ENCODE measurements around the gene STK10.

STK10 gene

DNA sequence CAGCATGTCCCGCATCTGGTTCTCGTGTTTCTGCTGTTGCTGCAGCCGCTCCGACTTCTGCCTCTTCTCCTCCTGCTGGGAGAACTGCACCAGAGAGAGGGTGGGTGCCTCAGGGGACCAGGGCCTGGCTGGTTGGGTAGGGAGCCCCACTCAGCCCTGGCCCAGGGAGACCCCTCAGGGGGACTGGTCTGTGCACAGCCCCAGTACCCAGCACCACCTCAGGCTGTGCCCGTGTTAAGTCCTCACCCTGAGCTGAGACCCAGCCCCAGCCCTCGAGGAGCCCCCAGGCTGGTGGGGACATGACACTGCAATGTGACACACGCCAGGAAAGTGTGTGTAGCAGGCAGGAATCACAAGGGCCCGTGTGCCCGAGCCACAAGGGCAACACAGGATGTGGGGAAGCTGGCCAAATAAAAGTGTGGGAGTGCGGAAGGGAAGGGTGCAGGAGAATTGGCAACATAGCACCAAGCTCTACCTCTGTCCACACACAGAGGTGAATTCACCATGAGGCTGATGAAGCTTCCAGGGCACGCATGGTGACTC is 133.3 kb downstream of the STK10 start:
- DNase-seq (ENCODE audit: low spot score): no peak

DNA sequence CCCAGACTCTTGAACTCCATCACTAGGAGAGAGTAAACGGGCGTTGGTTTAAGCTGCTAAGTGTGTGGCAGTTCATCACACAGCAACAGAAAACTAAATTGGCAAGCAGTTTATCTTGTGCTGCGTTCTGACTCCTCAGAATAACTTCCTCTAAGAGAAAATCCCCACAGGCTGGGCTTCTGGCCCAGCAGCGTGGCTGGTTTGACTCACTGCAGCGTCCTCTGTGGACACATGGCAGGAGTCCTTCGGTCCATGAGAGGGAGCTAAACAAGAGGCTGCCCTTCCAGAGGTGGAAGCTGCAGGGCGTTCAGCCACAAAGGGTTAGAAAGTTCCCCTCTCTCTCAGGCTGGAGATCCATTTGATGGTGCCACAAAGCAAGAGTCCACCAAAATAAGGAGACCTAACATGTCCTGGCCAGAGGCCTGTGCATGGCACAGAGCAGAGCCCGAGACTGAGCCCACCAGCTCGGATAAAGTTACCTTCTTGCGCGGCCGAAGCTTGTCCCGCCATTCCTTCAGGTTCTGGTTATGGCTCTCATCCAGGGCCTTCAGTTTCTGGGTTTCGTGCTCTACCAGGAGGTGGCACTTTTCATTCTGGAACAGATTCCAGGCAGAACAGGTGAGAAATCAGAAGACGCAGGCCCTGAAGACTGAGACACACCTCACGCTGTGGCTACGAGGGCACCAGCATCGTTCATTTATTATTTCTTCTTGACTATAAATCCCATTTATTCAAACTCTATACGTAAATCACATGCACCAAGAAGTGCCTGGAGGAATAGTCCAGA is 135.4 kb downstream of the STK10 start:
- DNase-seq (ENCODE audit: low spot score): no peak

DNA sequence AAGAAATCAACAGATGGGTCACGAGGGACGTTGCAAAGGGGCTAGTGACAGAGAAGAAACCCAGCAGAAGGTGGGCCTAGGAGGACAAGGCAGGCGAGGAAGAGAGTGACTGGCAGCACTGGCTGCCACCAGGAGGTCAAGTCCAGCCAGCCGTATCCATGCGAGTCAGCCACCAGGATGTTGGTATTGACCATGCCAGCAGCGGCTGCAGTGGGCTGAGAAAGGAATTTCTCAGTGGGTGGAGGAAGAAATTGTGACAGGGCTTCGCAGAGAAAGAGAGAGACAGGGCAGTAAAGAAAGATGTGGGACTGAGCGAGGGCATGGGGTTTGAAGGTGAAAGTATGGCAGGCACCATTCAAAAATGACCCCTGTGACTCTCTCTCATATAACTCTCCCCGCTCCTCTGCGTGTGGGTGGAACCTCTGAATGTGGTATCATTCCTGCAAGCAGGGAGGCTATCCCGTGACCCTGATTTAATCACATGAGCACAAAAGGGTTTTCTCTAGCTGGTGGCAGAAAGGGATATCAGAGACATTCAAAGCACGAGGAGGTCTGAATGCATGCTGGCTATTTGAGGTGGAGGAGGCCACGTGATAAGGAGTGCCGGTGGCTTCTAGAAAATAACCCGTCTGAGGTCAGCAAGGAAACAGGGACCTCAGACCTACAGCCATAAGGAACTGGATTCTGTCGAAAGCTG is 136.2 kb downstream of the STK10 start:
- peak; percentile 4 for DNase-seq (ENCODE audit: low spot score)

DNA sequence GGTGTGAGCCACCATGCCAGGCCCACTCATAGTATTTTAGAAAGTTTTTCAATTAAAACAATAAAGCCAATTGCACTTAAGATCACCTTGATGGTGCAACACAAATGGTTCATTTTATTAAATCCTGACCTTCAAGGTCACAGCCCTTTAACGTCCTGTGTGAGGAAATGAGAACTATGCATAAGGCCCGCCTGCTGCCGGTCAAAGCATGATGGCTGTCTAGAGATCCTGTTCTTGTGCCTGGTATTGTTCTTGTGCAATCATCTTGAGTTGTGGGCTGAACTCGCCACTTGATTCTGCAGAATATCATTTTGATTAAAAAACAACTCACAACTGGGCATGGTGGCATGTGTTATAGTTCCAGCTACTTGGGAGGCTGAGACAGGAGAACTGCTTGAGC is 137.9 kb downstream of the STK10 start:
- no peak for DNase-seq (ENCODE audit: low spot score)

DNA sequence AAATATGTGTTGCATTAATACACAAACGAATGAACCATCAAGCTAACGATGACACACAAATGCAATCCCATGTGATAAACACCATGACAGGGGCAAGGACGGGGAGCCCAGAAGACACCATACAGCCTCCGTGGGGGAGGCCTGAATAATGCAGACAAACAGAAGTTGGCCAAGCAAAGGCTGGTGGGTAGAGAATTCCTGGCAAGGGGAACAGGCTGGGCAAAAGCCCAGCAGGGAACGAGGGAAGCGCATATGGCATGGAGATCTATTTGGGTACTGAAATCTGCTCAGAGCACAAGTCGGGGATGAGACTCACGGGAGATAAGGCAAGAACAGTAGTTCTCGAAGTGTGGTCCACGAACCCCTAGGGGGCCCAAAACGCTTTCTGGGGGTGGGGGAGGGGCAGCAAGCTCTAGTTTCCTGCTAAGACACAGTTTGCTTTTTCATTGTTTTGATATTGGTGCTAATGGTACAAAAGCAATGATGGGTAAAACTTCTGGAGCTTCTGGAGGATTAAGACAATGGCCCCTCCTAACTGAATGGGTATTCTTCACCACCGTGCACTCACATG is 138.7 kb downstream of the STK10 start:
- DNase-seq (ENCODE audit: low spot score): no peak

DNA sequence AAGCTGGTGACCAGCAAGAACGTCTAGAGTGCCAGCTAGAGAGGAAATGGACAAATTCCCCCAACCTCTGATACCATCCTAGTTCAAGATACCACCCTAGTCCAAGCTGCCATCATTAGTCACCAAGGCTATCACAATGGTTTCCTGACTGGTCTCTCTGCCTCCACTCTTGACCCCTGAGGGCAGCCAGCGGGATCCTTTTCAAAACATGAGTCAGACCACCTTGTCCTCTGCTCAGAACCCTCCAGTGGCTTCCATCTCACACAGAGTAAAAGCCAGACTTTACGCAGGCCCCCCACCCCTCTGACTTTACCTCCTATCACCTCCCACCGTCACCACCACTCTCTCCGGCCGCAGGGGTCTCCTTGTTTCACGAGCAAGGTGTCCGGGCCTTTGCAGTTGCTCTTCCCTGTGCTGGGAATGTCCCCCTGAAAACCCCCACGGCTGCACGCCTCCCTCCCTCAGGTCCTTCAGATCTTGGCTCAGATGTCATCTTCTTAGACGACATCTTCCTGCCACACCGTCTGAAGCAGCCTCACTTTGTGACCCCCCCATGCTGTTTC is 139.4 kb downstream of the STK10 start:
- no peak for DNase-seq (ENCODE audit: low spot score)

DNA sequence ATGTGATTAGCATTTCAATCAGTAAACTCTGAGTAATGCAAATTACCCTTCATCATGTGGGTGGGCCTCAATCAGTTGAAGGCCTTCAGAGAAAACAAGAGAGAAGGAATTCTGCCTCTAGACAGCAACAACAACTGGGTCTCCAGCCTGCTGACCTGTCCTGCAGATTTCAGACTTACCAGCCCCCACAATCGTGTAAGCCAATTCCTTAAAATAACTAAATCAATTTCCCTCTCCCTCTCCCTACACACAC is 139.9 kb downstream of the STK10 start:
- DNase-seq (ENCODE audit: low spot score): no peak

DNA sequence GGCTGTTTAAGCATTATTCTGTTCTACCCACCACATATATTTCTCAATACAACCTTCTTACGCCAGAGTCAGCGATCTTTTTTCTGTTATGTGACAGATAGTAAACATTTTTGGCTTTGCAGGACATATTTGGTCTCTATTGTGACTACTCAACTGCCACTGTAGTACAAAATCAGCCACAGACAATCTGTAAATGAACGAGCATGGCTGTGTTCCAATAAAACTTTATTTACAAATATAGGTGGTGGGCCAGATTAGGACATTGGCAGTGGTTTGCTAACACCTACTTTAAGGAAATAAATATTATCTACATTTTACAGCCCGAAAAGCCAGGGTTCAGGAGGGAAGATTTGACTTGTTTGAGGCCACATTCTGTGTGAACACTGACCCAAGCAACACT is 141.4 kb downstream of the STK10 start:
- no peak for DNase-seq (ENCODE audit: low spot score)

DNA sequence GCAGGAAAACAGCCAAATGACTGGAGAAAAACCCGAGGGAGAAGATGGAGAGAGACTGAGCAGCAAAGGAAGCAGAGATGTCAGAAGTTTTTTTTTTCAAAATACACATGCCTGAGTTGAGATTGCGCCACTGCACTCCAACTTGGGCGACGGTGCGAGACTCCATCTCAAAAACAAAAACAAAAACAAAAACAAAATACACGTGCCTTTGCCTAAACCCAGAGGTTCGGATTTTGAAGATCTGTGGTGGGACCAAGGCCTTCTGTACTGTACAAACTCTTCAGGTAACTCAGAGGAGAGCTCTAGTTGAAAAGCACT is 142.8 kb downstream of the STK10 start:
- no peak for DNase-seq (ENCODE audit: low spot score)

DNA sequence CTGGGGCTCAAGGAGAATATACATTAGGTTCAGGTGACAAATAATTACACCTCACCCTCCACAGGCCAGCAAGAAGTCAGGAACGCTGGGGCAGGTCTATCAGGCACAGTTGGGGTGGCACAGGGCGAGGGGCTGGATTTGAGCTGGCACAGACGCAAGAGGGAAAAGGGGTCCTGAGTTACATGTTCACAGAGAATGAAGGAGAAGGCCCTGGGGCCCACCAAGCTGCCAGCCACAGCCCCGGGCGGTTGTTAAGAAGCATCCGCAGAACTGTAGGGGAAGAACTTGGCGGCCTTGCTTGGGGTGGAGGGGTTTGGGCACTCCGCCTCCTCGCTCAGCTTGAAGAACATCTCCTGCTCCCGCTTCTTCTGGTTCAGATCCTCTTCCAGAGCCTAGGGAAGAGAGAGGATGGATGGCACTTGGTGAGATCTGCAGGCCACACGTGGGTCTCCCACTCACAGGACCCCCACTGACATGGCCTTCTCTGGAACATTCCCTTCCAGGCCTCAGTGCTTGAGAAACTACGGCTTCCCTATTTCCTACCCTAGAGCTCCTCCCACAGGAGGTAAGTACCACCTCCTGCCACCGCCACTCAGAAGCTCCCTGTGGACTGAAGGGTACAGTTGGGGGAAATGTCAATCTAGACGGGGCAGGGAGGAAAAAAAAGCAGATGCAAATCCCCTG is 143.3 kb downstream of the STK10 start:
- no peak for DNase-seq (ENCODE audit: low spot score)

DNA sequence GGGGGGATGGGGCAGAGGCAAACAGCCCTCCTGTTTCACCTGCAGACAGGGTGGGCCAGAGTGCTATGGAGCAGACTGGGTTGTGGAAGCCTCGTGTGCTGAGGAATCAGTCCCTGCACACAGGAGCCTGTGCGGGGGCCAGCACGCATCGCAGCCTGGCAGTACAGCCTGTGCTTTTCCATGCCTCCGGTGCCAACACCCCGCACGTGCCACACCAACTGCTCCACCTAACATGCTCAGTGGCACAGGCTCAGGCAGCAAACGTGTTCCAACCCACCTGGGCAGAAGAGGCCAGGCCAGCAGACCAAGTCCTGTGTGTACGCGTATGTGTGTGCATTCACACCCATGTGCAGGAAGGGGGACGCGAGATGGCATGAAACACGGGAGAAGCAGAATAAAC is 144.2 kb downstream of the STK10 start:
- DNase-seq (ENCODE audit: low spot score): no peak

DNA sequence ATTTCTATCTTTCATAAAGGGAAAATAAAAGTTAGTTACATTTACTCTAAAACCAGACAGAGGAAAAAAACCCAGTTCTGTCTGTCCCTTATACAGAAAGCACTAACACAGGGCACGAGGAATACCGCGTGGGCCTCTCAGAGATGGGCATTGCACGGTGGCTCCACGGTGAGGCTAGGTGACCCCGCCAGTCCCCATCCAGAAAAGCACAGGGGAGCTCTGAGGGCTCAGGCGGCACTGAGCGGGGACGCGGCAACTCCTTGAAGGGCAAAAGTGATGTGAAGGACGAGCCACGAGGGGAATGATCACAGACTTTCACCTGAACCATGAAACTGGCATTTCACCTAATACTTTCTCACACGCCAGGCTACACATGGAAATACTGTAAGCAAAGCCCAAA is 145.8 kb downstream of the STK10 start:
- no peak for DNase-seq (ENCODE audit: low spot score)

DNA sequence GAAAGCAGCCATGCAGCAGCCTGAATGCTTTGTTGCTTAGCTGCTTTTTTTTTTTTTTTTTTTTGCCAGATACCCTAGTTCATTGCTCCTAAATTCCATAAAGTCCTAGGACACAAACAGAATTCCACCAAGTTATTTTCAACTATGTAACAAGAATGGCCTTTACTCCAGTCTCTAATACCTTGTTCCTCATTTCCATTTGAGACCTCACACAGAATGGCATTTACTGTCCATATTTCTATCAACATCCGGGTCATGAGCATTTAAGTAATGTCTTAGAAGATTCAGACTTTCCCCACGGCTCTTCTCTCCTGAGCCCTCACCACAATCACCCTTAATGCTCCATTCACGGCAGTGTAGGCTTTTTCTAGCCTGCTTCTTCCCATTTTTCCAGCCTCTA is 149.9 kb downstream of the STK10 start:
- DNase-seq (ENCODE audit: low spot score): no peak

DNA sequence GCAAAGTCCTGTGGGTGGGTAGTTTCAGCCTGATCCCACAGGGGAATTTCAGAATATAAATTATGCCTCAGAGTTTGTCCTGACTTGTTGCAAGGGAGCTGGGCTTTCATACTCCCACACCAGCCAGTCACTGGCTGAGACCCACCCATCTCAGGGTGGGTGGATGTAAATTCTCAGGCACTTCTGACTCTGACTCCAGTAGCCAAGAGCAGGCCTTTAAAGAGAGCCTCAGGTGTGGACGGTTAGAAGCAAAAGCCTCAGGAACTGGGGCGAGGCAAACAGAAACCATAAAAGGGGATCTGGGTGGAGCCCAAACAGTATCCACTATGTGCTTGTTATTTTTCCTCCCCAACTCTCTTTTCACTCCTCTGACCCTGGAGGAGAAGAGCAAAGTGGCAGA is 153.0 kb downstream of the STK10 start:
- no peak for DNase-seq (ENCODE audit: low spot score)

DNA sequence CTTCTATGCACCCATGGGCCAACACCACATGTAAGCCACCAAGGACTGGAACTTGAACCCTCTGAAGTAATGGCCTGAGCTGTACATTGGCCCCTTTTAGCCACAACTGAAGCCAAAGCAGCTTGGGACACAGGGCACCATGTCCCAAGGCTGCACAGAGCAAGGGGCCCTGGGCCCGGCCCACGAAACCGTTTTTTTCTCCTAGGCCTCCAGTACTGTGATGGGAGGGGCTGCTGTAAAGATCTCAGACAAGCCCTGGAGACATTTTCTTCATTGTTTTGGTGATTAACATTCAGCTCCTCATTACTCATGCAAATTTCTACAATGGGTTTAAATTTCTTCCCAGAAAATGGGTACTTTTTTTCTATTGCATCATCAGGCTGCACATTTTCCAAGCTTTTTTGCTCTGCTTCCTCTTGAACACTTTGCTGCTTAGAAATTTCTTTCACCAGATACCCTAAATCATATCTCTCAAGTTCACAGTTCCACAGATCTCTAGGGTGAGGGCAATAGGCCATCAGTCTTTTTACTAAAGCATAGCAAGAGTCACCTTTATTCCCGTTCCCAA is 156.0 kb downstream of the STK10 start:
- no peak for DNase-seq (ENCODE audit: low spot score)

DNA sequence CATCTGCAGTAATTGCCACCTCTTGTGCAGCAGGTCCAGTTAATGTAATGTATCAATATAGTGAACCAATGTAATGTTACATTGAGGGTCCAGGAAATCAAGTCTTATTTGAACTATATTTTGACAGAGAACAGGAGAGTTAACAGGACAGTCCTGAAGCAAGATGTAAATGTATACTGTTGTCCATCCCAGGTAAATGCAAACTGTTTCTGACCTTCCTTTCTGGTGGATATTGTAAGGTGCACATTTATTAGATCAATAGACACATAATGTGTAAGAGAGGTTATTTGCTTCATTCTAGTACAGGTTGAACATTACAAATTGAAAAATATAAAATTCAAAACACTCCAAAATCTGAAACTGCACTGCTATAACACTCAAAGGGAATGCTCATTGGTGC is 158.1 kb downstream of the STK10 start:
- DNase-seq (ENCODE audit: low spot score): no peak

DNA sequence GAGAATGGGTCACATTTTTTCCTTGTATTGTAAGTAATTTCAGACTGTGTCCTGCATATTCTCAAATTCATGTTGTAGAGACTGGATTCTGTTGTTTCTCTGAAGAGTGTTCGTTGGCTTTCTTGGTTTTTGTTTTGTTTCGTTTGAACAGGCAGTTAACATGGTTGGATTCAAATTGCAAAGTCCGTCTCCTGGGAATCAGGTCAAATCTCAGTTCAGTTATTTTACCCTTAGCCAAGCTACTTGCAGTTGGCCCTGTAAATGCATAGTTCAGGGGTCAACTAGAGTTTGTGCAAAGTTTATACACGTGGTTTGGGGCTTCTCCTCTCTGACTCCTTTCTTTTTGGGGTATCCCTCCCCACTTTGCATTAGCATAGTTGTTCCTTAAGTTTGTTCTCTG is 159.9 kb downstream of the STK10 start:
- no peak for DNase-seq (ENCODE audit: low spot score)

DNA sequence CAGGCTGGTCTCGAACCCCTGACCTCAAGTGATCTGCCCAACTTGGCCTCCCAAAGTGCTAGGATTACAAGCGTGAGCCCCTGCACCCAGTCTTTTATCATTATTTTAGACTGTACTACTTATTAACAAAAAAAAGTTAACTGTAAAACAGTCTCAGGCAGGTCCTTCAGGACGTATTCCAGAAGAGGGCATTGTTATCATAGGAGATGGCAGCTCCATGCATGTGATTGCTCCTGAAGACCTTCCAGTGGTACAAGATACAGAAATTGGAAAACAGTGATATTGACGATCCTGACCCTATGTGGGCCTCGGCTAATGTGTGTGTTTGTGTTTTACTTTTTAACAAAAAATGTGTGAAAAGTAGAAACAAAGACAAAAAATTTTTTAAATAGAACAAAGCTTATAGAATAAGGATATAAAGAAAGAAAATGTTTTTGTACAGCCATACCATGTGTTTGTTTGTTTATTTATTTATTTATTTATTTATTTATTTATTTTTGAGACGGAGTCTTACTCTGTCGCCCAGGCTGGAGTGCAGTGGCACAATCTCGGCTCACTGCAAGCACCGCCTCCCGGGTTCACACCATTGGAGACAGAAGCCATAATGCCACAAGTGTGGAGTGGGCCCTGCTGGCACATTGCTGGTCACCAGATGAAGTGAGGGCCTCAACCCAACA is 167.8 kb downstream of the STK10 start:
- DNase-seq (ENCODE audit: low spot score): peak; percentile 31

DNA sequence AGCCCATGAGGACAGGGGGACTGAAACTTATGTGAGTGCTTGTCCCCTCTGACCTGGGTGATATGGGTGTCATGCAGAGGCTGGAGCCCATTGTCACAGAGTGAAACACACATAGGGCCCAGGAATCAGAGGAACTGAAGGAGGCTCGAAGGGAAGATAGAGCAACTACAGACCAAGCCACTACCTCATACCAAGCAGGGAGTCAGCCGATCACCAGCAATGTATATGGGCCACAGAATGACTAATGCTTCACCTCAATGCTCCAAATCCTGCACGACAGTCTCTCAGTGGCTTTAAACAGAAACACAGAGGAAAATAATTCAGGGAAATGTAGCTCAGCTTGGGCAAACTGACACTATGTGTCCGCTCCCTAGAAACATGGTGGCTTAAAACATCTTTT is 172.7 kb downstream of the STK10 start:
- DNase-seq (ENCODE audit: low spot score): no peak

DNA sequence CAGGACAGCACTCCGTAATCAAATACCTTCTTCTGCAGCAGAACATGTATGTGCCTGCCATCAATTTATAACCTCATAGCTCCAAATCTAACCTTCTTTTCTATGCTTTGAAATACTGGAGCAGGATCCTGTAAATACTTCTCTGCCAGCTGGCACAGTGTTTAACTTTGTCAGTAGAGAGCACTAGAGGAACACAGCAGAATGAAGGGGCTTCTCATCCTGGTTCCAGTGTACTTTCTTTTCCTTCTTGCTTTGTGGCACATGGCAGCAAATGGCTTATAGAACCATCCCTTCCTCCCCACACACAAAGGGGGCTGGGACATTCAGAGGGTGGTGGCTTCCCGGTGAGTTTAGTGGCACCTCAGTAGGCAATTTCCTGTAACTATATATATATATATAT is 177.7 kb downstream of the STK10 start:
- peak; percentile 52 for DNase-seq (ENCODE audit: low spot score)

DNA sequence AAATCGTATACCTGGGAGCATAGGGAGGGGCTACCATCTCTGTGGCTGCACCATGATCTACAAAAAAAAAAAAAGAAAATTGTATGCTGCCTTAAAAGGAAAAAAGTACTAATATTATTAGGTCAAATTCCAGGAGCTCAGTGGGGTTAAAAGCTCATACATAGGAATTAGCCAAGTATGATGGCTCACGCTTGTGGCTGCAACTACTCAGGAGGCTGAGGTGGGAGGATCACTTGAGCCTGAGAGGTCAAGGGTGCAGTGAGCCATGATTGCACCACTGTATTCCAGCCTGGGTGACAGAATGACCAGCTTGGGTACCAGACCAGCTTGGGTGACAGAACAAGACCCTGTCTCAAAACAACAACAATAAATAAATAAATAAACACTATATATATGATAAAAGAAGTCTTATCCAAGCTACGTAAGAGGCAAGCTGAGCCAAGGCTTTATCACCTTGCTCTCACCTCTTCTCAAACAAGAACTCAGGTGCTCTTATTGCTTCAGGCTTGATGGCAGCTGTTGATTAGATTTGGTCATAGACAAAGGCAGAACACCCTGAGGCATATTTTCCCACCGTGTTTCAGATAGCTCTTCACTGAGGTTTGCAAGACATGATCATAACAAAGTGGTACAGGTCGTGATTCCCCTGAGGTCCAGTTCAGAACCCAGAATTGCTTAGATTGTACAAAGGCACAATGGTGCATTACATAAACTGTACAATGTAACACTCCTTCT is 178.3 kb downstream of the STK10 start:
- DNase-seq (ENCODE audit: low spot score): no peak
